Measurements from ENCODE around the gene EP300.

- TF ChIP-seq CTCF (tag by site-specific recombination; IDR thresholded peaks at IDR 0.05) (no peak), ZNF670 (tag by site-specific recombination; IDR thresholded peaks at IDR 0.05; ENCODE audit: low read depth) (no peak), ZNF121 (tag by site-specific recombination; IDR thresholded peaks at IDR 0.05) (no peak), ZNF280D (tag by site-specific recombination; IDR thresholded peaks at IDR 0.05) (no peak), ZBTB8A (tag by site-specific recombination; IDR thresholded peaks at IDR 0.05) (no peak), ZNF350 (tag by site-specific recombination; IDR thresholded peaks at IDR 0.05) (no peak), REST (tag by site-specific recombination; IDR thresholded peaks at IDR 0.05) (no peak), ZNF677 (tag by site-specific recombination; IDR thresholded peaks at IDR 0.05) (no peak), ATF2 (tag by site-specific recombination; IDR thresholded peaks at IDR 0.05; ENCODE audit: low read depth) (no peak), ZNF24 (tag by site-specific recombination; IDR thresholded peaks at IDR 0.05) (no peak), ZFHX2 (tag by site-specific recombination; conservative IDR thresholded peaks at IDR 0.05) (no peak)
Measured at GRCh38 chr22:41099036-41099435, 6.6 kb downstream of the EP300 start.

Data from HEK293 (cell line).